HG03342 (cell line): ENCODE results near the gene NDUFC1.
A peak's percentile ranks its signal among the peaks of the same experiment; 100 is the strongest.
"Not testable (repeated sequence)": the region's sequence is repeated elsewhere in the genome, so short reads cannot be mapped to it uniquely, and the experiment has no call there.

ENCODE experiments used
- ATAC-seq: cut with Tn5 transposase; IDR thresholded peaks from one replicate; pipeline ENCODE4 v1.9.1; 2021; ENCODE audit warnings: mild to moderate bottlenecking, moderate library complexity; ENCODE audit not compliant: unreplicated experiment

NDUFC1 gene

GRCh38 chr4:139299536-139299935 lies 2.7 kb downstream of the NDUFC1 start:
- ATAC-seq = no peak

DNA sequence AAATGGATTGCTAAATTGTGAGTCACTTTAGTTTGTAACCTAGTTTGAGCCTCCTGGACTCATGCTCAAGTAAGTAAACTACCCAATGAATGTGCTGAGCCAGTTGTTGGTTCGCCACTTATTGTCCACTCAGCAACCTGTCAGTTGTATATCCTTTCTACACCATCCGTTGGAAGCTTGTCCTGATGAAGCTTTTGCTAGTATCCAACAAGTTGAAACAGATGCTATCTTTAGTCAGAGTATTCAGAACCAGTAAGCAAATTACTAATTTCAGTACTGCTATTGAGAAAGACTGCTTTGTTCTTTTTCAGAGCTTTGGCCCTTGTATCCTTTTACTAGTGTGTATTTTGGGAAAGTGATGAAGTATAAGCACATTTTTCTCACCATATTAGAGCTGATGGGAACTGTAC lies 5.3 kb downstream of the NDUFC1 start:
- ATAC-seq = no peak

DNA sequence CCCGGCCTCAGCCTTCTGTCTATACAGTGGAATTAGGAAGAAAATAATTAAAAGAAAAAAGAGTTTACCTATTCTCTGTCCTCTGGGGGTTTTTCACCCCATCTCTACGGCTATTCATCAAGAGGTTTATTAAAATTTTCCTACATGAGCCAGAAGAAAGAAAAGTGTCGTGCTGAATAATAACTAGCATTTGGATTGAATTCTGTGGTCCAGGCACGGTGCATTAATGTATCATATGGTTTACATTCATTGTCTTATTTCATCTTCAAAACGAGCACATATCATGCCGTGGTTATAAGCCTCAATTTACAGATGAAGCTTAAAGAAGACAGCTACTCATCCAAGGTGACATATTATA lies 6.4 kb downstream of the NDUFC1 start:
- ATAC-seq = no peak

DNA sequence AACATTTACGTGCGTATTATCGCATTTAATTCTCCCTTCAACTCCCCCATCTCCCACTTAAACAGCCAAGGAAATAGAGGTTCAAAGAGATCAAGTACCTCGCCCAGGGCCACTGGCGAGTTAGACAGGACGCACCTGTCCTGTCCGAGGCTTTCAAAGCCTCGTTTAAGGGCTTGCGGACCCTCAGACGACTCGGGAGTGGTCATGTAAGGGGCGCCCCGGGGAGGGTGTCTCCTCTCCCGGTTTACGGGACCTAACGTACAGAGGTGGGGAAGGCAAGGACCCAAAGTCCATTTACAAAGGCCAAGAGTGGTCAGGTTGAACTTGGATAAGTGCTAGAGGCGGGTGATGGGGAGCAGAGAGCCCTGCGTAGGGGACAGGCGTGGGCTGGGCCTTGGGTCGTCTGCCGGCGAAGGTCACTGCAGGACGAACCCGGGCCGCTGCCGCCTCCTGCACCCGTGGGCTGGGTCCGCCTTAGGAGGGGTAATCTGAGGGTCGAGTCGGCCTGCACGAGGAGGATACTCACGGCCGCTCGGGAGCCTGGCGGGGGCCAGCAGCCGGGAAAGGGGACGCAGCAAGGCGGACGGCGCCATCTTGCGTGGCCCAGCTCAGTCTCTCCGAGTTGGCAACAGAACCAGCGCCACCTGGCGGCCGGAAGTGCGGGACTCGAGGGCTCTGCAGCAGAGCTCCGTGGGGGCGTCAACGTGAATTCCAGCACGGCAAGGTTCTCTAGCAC lies 6.9 kb downstream of the NDUFC1 start:
- ATAC-seq = peak; percentile 90

GRCh38 chr4:139286186-139286698 lies 16.0 kb downstream of the NDUFC1 start:
- ATAC-seq = no peak

DNA sequence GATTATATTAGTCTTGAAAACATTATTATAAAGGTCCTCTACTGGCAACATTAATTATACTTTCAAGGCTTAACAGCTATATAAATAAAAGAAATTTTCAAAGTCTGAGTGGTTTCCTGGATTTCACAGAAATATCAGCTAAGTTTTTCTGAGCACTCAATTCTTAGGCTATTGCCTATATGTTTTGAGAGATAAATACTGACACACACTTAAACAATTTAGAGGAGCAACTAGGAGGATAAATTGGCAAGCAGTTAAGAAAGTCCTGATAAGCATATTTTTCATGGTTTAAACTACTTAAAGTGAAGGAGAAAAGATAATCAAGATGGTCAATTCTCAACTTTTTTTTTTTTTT lies 19.6 kb downstream of the NDUFC1 start:
- ATAC-seq = no peak

GRCh38 chr4:139282065-139282720 lies 20.1 kb downstream of the NDUFC1 start:
- ATAC-seq = no peak

- no peak for ATAC-seq
Measured at GRCh38 chr4:139279760-139280620, 22.3 kb downstream of the NDUFC1 start, which contains the start of gene MGARP. MGARP (minus strand) TSS chr4:139280225; CDS start chr4:139280158, 67 bp downstream.

- no peak for ATAC-seq
Measured at GRCh38 chr4:139278912-139279759, 23.1 kb downstream of the NDUFC1 start.

DNA sequence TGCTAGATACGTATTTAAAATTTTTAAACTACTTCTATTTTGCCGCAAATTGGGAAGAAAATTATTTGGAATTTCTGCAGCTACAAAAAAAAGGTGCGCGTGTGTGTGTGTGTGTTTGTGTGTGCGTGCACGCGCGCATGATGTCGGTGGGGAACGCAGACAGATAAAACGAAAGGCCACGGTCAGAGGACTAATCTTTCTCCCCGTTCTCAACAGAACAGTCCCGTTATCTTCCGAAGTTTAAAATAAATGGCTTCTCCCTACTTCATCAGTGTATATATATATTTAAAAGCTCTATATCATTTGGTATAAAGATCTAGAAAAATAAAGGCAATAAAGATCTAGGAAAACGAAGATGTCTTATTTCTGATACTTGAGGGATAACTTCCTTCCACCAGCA lies 23.8 kb downstream of the NDUFC1 start:
- no peak for ATAC-seq

DNA sequence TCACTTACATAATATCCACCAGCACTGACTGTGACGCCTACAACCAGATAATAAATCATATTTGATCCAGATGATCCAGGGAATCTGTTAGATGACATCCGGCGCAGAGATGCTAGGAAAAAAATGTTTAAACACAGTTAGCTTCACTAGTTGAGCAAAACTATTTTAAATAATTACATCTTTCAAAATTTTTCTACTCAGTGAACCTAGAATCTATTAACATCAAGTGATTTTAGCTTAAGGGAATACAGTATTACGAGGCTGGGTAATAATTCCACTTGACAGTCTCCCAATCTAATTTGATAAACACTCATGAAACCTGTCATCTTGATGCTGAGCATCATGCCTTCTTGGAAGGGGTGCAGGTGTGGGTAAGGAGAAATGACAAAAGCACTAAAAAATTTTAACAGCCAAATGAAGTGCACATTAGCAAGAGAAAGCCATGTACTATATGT lies 27.0 kb downstream of the NDUFC1 start:
- no peak for ATAC-seq

GRCh38 chr4:139274790-139275189 lies 27.5 kb downstream of the NDUFC1 start:
- ATAC-seq = no peak

GRCh38 chr4:139273835-139274234 lies 28.4 kb downstream of the NDUFC1 start:
- no peak for ATAC-seq

GRCh38 chr4:139267301-139267700 lies 35.0 kb downstream of the NDUFC1 start:
- ATAC-seq = no peak

- ATAC-seq = peak; percentile 96
Measured at GRCh38 chr4:139266583-139267257, 35.6 kb downstream of the NDUFC1 start.

GRCh38 chr4:139266208-139266582 lies 36.1 kb downstream of the NDUFC1 start:
- no peak for ATAC-seq

GRCh38 chr4:139265654-139266053 lies 36.6 kb downstream of the NDUFC1 start:
- no peak for ATAC-seq

DNA sequence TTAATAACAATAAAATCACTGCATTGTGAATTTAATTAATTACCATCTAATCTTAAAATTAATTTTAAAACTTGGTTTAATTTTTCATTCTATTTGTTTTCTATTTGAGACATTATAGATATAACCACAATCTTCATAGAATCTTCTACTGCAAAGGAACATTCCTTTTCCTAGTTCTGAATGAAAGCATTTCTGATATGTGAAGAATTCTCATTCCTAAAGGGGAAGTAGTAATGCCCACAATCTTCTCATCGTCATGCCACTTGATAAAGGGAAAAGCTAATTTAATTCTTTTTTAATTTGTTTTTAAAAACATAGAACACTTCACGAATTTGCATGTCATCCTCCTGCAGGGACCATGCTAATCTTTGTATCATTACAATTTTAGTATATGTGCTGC lies 45.9 kb downstream of the NDUFC1 start:
- no peak for ATAC-seq

DNA sequence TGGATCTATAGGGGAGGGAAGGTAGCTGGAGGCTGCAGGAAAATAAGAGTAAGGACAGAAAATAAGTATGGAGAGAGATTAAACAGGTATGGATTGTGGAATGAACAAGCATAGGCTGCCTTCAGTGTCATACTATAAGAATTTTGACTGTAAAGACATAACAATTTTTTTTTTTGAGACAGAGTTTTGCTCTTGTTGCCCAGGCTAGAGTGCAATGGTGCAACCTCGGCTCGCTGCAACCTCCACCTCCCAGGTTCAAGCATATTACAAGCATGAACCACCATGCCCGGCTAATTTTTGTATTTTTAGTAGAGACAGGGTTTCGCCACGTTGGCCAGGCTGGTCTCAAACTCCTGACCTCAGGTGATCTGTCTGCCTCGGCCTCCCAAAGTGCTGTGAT lies 46.7 kb downstream of the NDUFC1 start:
- not testable (repeated sequence) for ATAC-seq

DNA sequence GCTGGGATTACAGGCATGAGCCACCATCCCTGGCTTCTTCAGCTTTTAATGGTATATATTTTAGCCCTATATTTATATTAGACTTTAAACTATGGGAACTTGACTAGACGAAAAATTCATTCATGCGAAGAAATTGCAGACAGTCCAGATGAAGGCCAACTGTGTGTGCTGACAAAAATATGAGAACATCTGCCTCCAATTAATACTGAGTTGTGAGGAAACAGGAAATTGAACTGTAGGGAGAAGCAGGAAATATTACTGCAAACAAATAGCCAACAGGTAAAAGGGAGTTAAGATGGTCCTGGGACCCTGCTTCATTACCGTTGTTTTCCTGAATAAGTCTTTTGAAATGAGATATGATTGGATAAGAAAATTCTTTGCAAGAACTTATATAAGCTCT lies 48.6 kb downstream of the NDUFC1 start:
- no peak for ATAC-seq
